Measurements from ENCODE around the gene RAPGEF2.

RAPGEF2 gene

GRCh38 chr4:159389756-159390155 is 286.9 kb downstream of the RAPGEF2 start:
- no peak for DNase-seq (ENCODE audit: extremely low read depth in 1 of 2, low read depth in 1 of 2)

GRCh38 chr4:159390648-159391047 is 287.8 kb downstream of the RAPGEF2 start:
- DNase-seq (ENCODE audit: extremely low read depth in 1 of 2, low read depth in 1 of 2), result no peak

GRCh38 chr4:159395693-159396092 is 292.8 kb downstream of the RAPGEF2 start:
- DNase-seq (ENCODE audit: extremely low read depth in 1 of 2, low read depth in 1 of 2), result no peak

- no peak for DNase-seq (ENCODE audit: extremely low read depth in 1 of 2, low read depth in 1 of 2)
Observed at GRCh38 chr4:159396151-159396550, 293.3 kb downstream of the RAPGEF2 start.

GRCh38 chr4:159398236-159398638 is 295.4 kb downstream of the RAPGEF2 start:
- DNase-seq (ENCODE audit: extremely low read depth in 1 of 2, low read depth in 1 of 2), result no peak

- no peak for DNase-seq (ENCODE audit: extremely low read depth in 1 of 2, low read depth in 1 of 2)
Observed at GRCh38 chr4:159400558-159401225, 297.8 kb downstream of the RAPGEF2 start.

- no peak for DNase-seq (ENCODE audit: extremely low read depth in 1 of 2, low read depth in 1 of 2)
Observed at GRCh38 chr4:159401226-159401712, 298.4 kb downstream of the RAPGEF2 start.

GRCh38 chr4:159401791-159402380 is 299.0 kb downstream of the RAPGEF2 start:
- DNase-seq (ENCODE audit: extremely low read depth in 1 of 2, low read depth in 1 of 2), result no peak

Measured in activated CD8-positive, alpha-beta memory T cell treated with anti-CD3 and anti-CD28 coated beads for 1 hour (primary cell).